GM23338 (cell line): ENCODE data around the gene SLC45A3. TPM values are rescaled to one million over a fixed set of nuclear protein-coding genes. Genes with fewer than 3 reads are reported as not detected.
A peak's percentile ranks its signal among the peaks of the same experiment; 100 is the strongest.

Experiments used
- ATAC-seq: fragments of 200-7000 bp; cut with Tn5 transposase; 3 replicates; pipeline ENCODE4 v1.9.1; 2020
- DNase-seq: peaks from one replicate; pipeline ENCODE4 v3.0.0-alpha.2; 2015; ENCODE audit warnings: low spot score
- H2AFZ ChIP-seq: fragments of 200-600 bp; sonication (generic); 2 replicates; pipeline ENCODE4 v1.8.0; 2016; ENCODE audit warnings: antibody characterized with exemption, mild to moderate bottlenecking, moderate library complexity
- H3F3A ChIP-seq: fragments of 200-600 bp; sonication (generic); replicated peaks from 2 replicates; pipeline ENCODE4 v1.8.0; 2017; ENCODE audit warnings: antibody characterized with exemption, mixed run types, low read depth
- H3K27ac ChIP-seq: fragments of 200-600 bp; sonication (generic); 2 replicates; pipeline ENCODE4 v1.6.1; 2016; ENCODE audit warnings: low read depth
- H3K27me3 ChIP-seq: fragments of 200-600 bp; sonication (generic); 2 replicates; pipeline ENCODE4 v1.8.0; 2016; ENCODE audit warnings: mild to moderate bottlenecking, mixed run types, moderate library complexity; ENCODE audit not compliant: insufficient read depth
- H3K36me3 ChIP-seq: fragments of 200-600 bp; sonication (generic); 2 replicates; pipeline ENCODE4 v1.8.0; 2016; ENCODE audit warnings: mild to moderate bottlenecking; ENCODE audit not compliant: insufficient read depth
- H3K4me1 ChIP-seq: fragments of 200-600 bp; sonication (generic); 2 replicates; pipeline ENCODE4 v1.8.0; 2016; ENCODE audit warnings: mild to moderate bottlenecking, moderate library complexity; ENCODE audit not compliant: insufficient read depth
- H3K4me2 ChIP-seq: fragments of 200-600 bp; sonication (generic); 2 replicates; pipeline ENCODE4 v1.7.1; 2017; ENCODE audit warnings: mixed run types
- H3K4me3 ChIP-seq: fragments of 200-600 bp; sonication (generic); 2 replicates; pipeline ENCODE4 v1.6.1; 2016; ENCODE audit warnings: mixed run types
- H3K79me2 ChIP-seq: fragments of 200-600 bp; sonication (generic); replicated peaks from 2 replicates; pipeline ENCODE4 v1.8.0; 2017; ENCODE audit warnings: mild to moderate bottlenecking; ENCODE audit not compliant: insufficient read depth
- H3K9me2 ChIP-seq: fragments of 200-600 bp; sonication (generic); 2 replicates; pipeline ENCODE4 v1.8.0; 2017; ENCODE audit not compliant: insufficient read depth
- H4K20me1 ChIP-seq: fragments of 200-600 bp; sonication (generic); replicated peaks from 2 replicates; pipeline ENCODE4 v1.8.0; 2017; ENCODE audit warnings: mild to moderate bottlenecking; ENCODE audit not compliant: insufficient read depth
- H3K27ac Mint-ChIP-seq: 2 replicates; pipeline ENCODE4 v1.8.0; 2020; ENCODE audit warnings: inconsistent platforms, mild to moderate bottlenecking, moderate library complexity, mixed read lengths
- H3K27me3 Mint-ChIP-seq: 3 replicates; pipeline ENCODE4 v1.8.0; 2022; ENCODE audit warnings: low read depth, mild to moderate bottlenecking, moderate library complexity, mixed read lengths, inconsistent platforms; ENCODE audit not compliant: insufficient read depth, poor library complexity
- H3K36me3 Mint-ChIP-seq: 3 replicates; pipeline ENCODE4 v1.8.0; 2021; ENCODE audit warnings: low read depth, mild to moderate bottlenecking, inconsistent platforms, moderate library complexity, mixed read lengths
- H3K4me1 Mint-ChIP-seq: 3 replicates; pipeline ENCODE4 v1.8.0; 2020; ENCODE audit warnings: mild to moderate bottlenecking, inconsistent platforms, mixed read lengths
- H3K4me3 Mint-ChIP-seq: 3 replicates; pipeline ENCODE4 v1.8.0; 2021; ENCODE audit warnings: moderate library complexity, mild to moderate bottlenecking, inconsistent platforms, mixed read lengths
- H3K9me3 Mint-ChIP-seq: 3 replicates; pipeline ENCODE4 v1.8.0; 2020; ENCODE audit warnings: moderate library complexity, mild to moderate bottlenecking, inconsistent platforms, mixed read lengths
- CREB1 ChIP-seq: fragments of 250-450 bp; sonication (Bioruptor Pico); IDR thresholded peaks from 2 replicates; pipeline ENCODE4 v1.5.0; 2020; ENCODE audit warnings: low read depth, mild to moderate bottlenecking, moderate library complexity
- EZH2phosphoT487 ChIP-seq: fragments of 200-600 bp; sonication (generic); IDR thresholded peaks from one replicate; pipeline ENCODE4 v1.8.1; 2018; ENCODE audit warnings: antibody characterized with exemption; ENCODE audit not compliant: unreplicated experiment
- JUNB ChIP-seq: IDR thresholded peaks from one replicate; pipeline ENCODE4 v1.6.1; 2016; ENCODE audit warnings: antibody characterized with exemption; ENCODE audit not compliant: unreplicated experiment
- NANOG ChIP-seq: IDR thresholded peaks from 2 replicates; pipeline ENCODE4 v1.6.1; 2016; ENCODE audit warnings: antibody characterized with exemption, borderline replicate concordance
- POLR2AphosphoS5 ChIP-seq: IDR thresholded peaks from 2 replicates; pipeline ENCODE4 v1.6.1; 2016; ENCODE audit warnings: antibody characterized with exemption, low read depth
- STAT1 ChIP-seq: IDR thresholded peaks from one replicate; pipeline ENCODE4 v1.6.1; 2016; ENCODE audit warnings: antibody characterized with exemption; ENCODE audit not compliant: unreplicated experiment
- ZNF114 ChIP-seq: fragments of 250-450 bp; sonication (Bioruptor Pico); IDR thresholded peaks from 2 replicates; pipeline ENCODE4 v1.5.0; 2020; ENCODE audit warnings: mild to moderate bottlenecking, moderate library complexity
- long read RNA-seq: library from polyadenylated mRNA; unstranded; transcript quantifications from one replicate; pipeline ENCODE4 v2.0.0, GENCODE V29; 2020; ENCODE audit not compliant: unreplicated experiment
- polyA plus RNA-seq: library from polyadenylated mRNA; unstranded; fragments of >200 nt; fragmentation: Nextera tagmentation; extraction: Ambion mirVana; gene quantifications from 2 replicates; pipeline ENCODE4 v1.2.1, GENCODE V29; 2016
- total RNA-seq: library from RNA; depleted of rRNA; stranded (reverse); fragments of >200 nt; shearing (Covaris generic); gene quantifications from 2 replicates; pipeline ENCODE4 v1.2.3, GENCODE V29; 2014; rRNA removed
- TF ChIP-seq, protein P1 (sequence below): IDR thresholded peaks from one replicate; pipeline ENCODE4 v1.6.1; 2018; ENCODE audit warnings: antibody characterized with exemption; ENCODE audit not compliant: unreplicated experiment
- TF ChIP-seq, protein P2 (sequence below), 2 experiments: fragments of 200-600 bp in 1 of 2; sonication (generic) in 1 of 2; conservative IDR thresholded peaks; 2 replicates each; pipeline versions ENCODE4 v1.5.1 to v1.6.1; 2016 to 2017; ENCODE audit warnings: antibody characterized with exemption in 2 of 2, low read depth in 2 of 2, mild to moderate bottlenecking in 2 of 2, moderate library complexity in 1 of 2

Gene SLC45A3, protein sequence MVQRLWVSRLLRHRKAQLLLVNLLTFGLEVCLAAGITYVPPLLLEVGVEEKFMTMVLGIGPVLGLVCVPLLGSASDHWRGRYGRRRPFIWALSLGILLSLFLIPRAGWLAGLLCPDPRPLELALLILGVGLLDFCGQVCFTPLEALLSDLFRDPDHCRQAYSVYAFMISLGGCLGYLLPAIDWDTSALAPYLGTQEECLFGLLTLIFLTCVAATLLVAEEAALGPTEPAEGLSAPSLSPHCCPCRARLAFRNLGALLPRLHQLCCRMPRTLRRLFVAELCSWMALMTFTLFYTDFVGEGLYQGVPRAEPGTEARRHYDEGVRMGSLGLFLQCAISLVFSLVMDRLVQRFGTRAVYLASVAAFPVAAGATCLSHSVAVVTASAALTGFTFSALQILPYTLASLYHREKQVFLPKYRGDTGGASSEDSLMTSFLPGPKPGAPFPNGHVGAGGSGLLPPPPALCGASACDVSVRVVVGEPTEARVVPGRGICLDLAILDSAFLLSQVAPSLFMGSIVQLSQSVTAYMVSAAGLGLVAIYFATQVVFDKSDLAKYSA
- total RNA-seq (14.4 and 16.0 TPM in 2 replicates), polyA plus RNA-seq (4.6 and 4.7 TPM in 2 replicates)
- long read RNA-seq, partial matches to known transcripts: 0 of 1 reads
- long read RNA-seq, other reads (novel, unspliced or antisense): 1 of 1 reads

DNA sequence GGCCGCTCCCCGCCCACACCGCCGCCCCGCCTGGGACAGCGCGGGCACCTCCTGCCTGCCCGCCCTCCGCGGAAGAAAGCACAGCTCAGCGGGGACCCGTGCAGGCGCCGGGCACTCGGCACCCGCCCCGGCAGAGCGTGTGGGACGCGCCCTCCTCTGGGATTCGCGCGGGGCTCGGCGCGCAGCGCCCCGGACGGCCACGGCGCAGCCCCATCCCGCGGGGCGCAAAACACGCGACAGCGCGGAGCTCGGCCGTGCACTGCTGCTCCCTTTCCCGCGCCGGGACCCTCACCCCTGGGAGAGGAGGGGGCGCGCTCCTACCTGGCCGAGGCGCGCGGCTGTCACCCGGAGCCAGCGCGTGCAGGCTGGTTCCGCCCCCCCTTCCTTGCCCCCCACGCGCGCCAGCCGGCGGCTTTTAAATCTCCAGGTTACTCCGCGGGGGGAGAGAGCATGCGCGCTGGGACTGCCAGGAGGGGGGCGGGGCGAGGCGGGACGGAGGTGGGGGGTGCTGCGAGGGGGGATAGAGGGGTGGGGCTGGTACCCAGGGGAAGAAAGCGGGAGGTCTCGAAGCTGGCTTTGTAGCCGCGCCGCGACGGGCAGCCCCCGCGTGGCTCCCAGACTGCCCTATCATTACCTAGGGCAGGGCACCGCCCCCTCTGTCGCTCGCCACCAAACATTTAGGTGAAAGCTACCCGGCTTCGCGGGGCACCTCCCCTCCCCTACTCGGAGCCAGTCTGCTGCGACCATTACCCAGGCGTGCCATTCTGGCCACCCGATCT lies at the start of gene SLC45A3:
Gene SLC45A3, minus strand, starts transcription at position 437 of the 779 bp plus-strand sequence. CDS start 15,853 bp downstream, outside the sequence.
- peak; percentile 74 for DNase-seq
- Mint-ChIP-seq H3K36me3 (no peaks in the 10 kb centered on the region; the same call in 2 of the 3 replicates), H3K4me1 (peaks cover 41% of the 10 kb centered on the region)

DNA sequence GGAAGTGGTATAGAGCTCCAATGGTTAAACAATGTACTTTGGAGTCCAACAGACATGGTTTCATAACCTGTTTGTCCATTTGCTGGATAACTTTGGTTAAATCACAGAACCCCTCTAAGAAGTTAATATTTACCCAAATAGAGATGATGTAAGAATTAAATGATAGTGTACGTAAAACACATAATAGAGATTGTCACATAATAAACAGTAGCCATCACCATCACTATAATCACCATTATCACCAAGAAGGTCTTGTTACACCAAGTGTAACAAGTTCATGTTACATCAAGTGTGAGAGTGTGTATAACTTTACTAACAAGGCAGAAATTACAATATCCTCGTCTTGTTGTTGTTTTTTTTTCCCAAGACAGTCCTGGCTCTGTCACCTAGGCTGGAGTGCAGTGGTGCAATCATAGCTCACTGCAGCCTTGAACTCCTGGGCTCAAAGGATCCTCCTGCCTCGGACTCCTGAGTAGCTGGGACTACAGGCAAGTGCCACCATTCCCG lies 46.4 kb upstream of the SLC45A3 start:
- no peaks in the 10 kb centered on the region for H3K9me2 ChIP-seq
- Mint-ChIP-seq H3K36me3 (peaks cover 80% of the 10 kb centered on the region), H3K27me3 (peaks cover 2% of the 10 kb centered on the region), H3K4me3 (no peak overlapping the region), H3K9me3 (no peaks in the 10 kb centered on the region), H3K4me1 (no peaks in the 10 kb centered on the region), H3K27ac (0 out of 2 replicates have a peak overlapping the region, but pooled peaks have one; percentile 44)
- no peaks in the 10 kb centered on the region for H3K27me3 ChIP-seq
- H3K79me2 ChIP-seq: peaks cover 77% of the 10 kb centered on the region
- H4K20me1 ChIP-seq: peaks cover 54% of the 10 kb centered on the region
- no peak for ATAC-seq
- H3K36me3 ChIP-seq: peaks cover 44% of the 10 kb centered on the region
- TF ChIP-seq, protein P1, sequence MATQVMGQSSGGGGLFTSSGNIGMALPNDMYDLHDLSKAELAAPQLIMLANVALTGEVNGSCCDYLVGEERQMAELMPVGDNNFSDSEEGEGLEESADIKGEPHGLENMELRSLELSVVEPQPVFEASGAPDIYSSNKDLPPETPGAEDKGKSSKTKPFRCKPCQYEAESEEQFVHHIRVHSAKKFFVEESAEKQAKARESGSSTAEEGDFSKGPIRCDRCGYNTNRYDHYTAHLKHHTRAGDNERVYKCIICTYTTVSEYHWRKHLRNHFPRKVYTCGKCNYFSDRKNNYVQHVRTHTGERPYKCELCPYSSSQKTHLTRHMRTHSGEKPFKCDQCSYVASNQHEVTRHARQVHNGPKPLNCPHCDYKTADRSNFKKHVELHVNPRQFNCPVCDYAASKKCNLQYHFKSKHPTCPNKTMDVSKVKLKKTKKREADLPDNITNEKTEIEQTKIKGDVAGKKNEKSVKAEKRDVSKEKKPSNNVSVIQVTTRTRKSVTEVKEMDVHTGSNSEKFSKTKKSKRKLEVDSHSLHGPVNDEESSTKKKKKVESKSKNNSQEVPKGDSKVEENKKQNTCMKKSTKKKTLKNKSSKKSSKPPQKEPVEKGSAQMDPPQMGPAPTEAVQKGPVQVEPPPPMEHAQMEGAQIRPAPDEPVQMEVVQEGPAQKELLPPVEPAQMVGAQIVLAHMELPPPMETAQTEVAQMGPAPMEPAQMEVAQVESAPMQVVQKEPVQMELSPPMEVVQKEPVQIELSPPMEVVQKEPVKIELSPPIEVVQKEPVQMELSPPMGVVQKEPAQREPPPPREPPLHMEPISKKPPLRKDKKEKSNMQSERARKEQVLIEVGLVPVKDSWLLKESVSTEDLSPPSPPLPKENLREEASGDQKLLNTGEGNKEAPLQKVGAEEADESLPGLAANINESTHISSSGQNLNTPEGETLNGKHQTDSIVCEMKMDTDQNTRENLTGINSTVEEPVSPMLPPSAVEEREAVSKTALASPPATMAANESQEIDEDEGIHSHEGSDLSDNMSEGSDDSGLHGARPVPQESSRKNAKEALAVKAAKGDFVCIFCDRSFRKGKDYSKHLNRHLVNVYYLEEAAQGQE: no peak
- no peak for TF ChIP-seq CREB1 (CRISPR knock-in tag)
- no peak for TF ChIP-seq NANOG
- TF ChIP-seq EZH2phosphoT487: no peak
- TF ChIP-seq ZNF114: no peak
- TF ChIP-seq, protein P2, sequence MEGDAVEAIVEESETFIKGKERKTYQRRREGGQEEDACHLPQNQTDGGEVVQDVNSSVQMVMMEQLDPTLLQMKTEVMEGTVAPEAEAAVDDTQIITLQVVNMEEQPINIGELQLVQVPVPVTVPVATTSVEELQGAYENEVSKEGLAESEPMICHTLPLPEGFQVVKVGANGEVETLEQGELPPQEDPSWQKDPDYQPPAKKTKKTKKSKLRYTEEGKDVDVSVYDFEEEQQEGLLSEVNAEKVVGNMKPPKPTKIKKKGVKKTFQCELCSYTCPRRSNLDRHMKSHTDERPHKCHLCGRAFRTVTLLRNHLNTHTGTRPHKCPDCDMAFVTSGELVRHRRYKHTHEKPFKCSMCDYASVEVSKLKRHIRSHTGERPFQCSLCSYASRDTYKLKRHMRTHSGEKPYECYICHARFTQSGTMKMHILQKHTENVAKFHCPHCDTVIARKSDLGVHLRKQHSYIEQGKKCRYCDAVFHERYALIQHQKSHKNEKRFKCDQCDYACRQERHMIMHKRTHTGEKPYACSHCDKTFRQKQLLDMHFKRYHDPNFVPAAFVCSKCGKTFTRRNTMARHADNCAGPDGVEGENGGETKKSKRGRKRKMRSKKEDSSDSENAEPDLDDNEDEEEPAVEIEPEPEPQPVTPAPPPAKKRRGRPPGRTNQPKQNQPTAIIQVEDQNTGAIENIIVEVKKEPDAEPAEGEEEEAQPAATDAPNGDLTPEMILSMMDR (conservative IDR thresholded peaks at IDR 0.05; ENCODE audit: low read depth in 2 of 2): no peak
- no peak for TF ChIP-seq STAT1
- TF ChIP-seq JUNB: no peak
- H3K27ac ChIP-seq: no peak overlapping the region
- DNase-seq: no peak
- no peaks in the 10 kb centered on the region for H3K4me1 ChIP-seq
- peaks cover 3% of the 10 kb centered on the region; the same call in 1 of the 2 replicates for H3F3A ChIP-seq
- H3K4me3 ChIP-seq: no peak overlapping the region
- H2AFZ ChIP-seq: no peak overlapping the region
- H3K4me2 ChIP-seq: no peak overlapping the region

More for the DNA sequence above, at the start of gene SLC45A3:
- TF ChIP-seq POLR2AphosphoS5 (peak; percentile 52), EZH2phosphoT487 (no peak)
- 0 out of 2 replicates have a peak, but pooled peaks cover 10% of the 10 kb centered on the region for H3F3A ChIP-seq
- no peaks in the 10 kb centered on the region for H3K36me3 ChIP-seq
- Mint-ChIP-seq H3K27me3 (peaks cover 28% of the 10 kb centered on the region), H3K9me3 (no peaks in the 10 kb centered on the region; the same call in 2 of the 3 replicates), H3K27ac (peak within 1 kb of the TSS; percentile 70; the same call in 1 of the 2 replicates), H3K4me3 (peak within 1 kb of the TSS; percentile 79)
- no peaks in the 10 kb centered on the region for H3K9me2 ChIP-seq
- no peak within 1 kb of the TSS for H3K27ac ChIP-seq
- H4K20me1 ChIP-seq: peaks cover 4% of the 10 kb centered on the region; the same call in 1 of the 2 replicates
- H2AFZ ChIP-seq: peak within 1 kb of the TSS; percentile 91
- peak within 1 kb of the TSS; percentile 82 for H3K4me3 ChIP-seq
- H3K79me2 ChIP-seq: peaks cover 36% of the 10 kb centered on the region
- peak; percentile 66 for ATAC-seq
- peak within 1 kb of the TSS; percentile 92 for H3K4me2 ChIP-seq
- H3K27me3 ChIP-seq: peaks cover 12% of the 10 kb centered on the region
- peaks cover 30% of the 10 kb centered on the region for H3K4me1 ChIP-seq
